ENCODE measurements around the gene ELMO3. TPM values are rescaled to one million over a fixed set of nuclear protein-coding genes. Genes with fewer than 3 reads are reported as not detected.

Gene ELMO3
- polyA plus RNA-seq, 1 donor from 2014 or later: 2.2 TPM

GRCh38 chr16:67179421-67180080 lies 19.4 kb upstream of the ELMO3 start:
- peaks cover 33% of the 10 kb centered on the region for H3K27me3 ChIP-seq (ENCODE audit: insufficient read depth, low read depth, low read length)
- no peaks in the 10 kb centered on the region for H3K9me2 ChIP-seq (ENCODE audit: insufficient read depth, low read length)
- H3K4me3 ChIP-seq (ENCODE audit: low read length): peak overlapping the region; percentile 59
- H3K4me2 ChIP-seq (ENCODE audit: low read length): no peak overlapping the region
- no peaks in the 10 kb centered on the region for H3K36me3 ChIP-seq (ENCODE audit: insufficient read depth, low read length)
- H3F3A ChIP-seq (ENCODE audit: insufficient read depth, low read length, poor library complexity, severe bottlenecking): no peaks in the 10 kb centered on the region
- H3K9ac ChIP-seq (ENCODE audit: low read length): no peak overlapping the region
- peaks cover 16% of the 10 kb centered on the region for H4K20me1 ChIP-seq (ENCODE audit: insufficient read depth)
- no peak for TF ChIP-seq POLR2AphosphoS5 (IDR thresholded peaks at IDR 0.05)
- no peak for TF ChIP-seq REST (IDR thresholded peaks at IDR 0.05; ENCODE audit: borderline replicate concordance)
- no peak for TF ChIP-seq RAD21 (conservative IDR thresholded peaks at IDR 0.05)
- TF ChIP-seq MXI1 (conservative IDR thresholded peaks at IDR 0.05; ENCODE audit: poor library complexity, severe bottlenecking): no peak
- TF ChIP-seq TAF1 (IDR thresholded peaks at IDR 0.05; ENCODE audit: low read depth): no peak
- TF ChIP-seq EZH2 (IDR thresholded peaks at IDR 0.05; ENCODE audit: borderline replicate concordance, insufficient read depth, low read length, poor library complexity, severe bottlenecking): no peak
- no peak for TF ChIP-seq EP300 (conservative IDR thresholded peaks at IDR 0.05; ENCODE audit: poor library complexity, severe bottlenecking)
- TF ChIP-seq CTCF (IDR thresholded peaks at IDR 0.05; ENCODE audit: poor library complexity, severe bottlenecking): no peak
- TF ChIP-seq SMC3 (conservative IDR thresholded peaks at IDR 0.05; ENCODE audit: poor library complexity): no peak
- H3K79me2 ChIP-seq (replicated peaks; ENCODE audit: insufficient read depth, low read length): peaks cover 24% of the 10 kb centered on the region
- no peaks in the 10 kb centered on the region for H3K9me3 ChIP-seq (ENCODE audit: low read length)
- H2AFZ ChIP-seq (ENCODE audit: low read depth, low read length): no peak overlapping the region
- no peak overlapping the region for H3K27ac ChIP-seq (ENCODE audit: low read length)

- no peak overlapping the region for H3K27ac ChIP-seq (ENCODE audit: low read length)
- H3K4me3 ChIP-seq (ENCODE audit: low read length): peak overlapping the region; percentile 91
- peaks cover 24% of the 10 kb centered on the region for H3K79me2 ChIP-seq (replicated peaks; ENCODE audit: insufficient read depth, low read length)
- TF ChIP-seq TAF1 (IDR thresholded peaks at IDR 0.05; ENCODE audit: low read depth) (no peak), RAD21 (conservative IDR thresholded peaks at IDR 0.05) (no peak), CTCF (IDR thresholded peaks at IDR 0.05; ENCODE audit: poor library complexity, severe bottlenecking) (no peak), EZH2 (IDR thresholded peaks at IDR 0.05; ENCODE audit: borderline replicate concordance, insufficient read depth, low read length, poor library complexity, severe bottlenecking) (no peak), POLR2AphosphoS5 (IDR thresholded peaks at IDR 0.05) (no peak), EP300 (conservative IDR thresholded peaks at IDR 0.05; ENCODE audit: poor library complexity, severe bottlenecking) (no peak), SMC3 (conservative IDR thresholded peaks at IDR 0.05; ENCODE audit: poor library complexity) (no peak), REST (IDR thresholded peaks at IDR 0.05; ENCODE audit: borderline replicate concordance) (no peak), MXI1 (conservative IDR thresholded peaks at IDR 0.05; ENCODE audit: poor library complexity, severe bottlenecking) (no peak)
- no peaks in the 10 kb centered on the region for H3F3A ChIP-seq (ENCODE audit: insufficient read depth, low read length, poor library complexity, severe bottlenecking)
- no peak overlapping the region for H2AFZ ChIP-seq (ENCODE audit: low read depth, low read length)
- H3K27me3 ChIP-seq (ENCODE audit: insufficient read depth, low read depth, low read length): peaks cover 27% of the 10 kb centered on the region
- H4K20me1 ChIP-seq (ENCODE audit: insufficient read depth): peaks cover 14% of the 10 kb centered on the region
- H3K9ac ChIP-seq (ENCODE audit: low read length): no peak overlapping the region
- no peaks in the 10 kb centered on the region for H3K36me3 ChIP-seq (ENCODE audit: insufficient read depth, low read length)
- no peaks in the 10 kb centered on the region for H3K9me2 ChIP-seq (ENCODE audit: insufficient read depth, low read length)
- no peak overlapping the region for H3K4me2 ChIP-seq (ENCODE audit: low read length)
- H3K9me3 ChIP-seq (ENCODE audit: low read length): no peaks in the 10 kb centered on the region
Measured at GRCh38 chr16:67180166-67180565, 18.8 kb upstream of the ELMO3 start.

Data from neural cell (in vitro differentiated cells).